ENCODE measurements around the gene SEMA3A. TPM values are rescaled to one million over a fixed set of nuclear protein-coding genes. Genes with fewer than 3 reads are reported as not detected.

SEMA3A gene
- total RNA-seq, 2 donors from 2014 or later: 0.68 to 1.1 TPM

DNA sequence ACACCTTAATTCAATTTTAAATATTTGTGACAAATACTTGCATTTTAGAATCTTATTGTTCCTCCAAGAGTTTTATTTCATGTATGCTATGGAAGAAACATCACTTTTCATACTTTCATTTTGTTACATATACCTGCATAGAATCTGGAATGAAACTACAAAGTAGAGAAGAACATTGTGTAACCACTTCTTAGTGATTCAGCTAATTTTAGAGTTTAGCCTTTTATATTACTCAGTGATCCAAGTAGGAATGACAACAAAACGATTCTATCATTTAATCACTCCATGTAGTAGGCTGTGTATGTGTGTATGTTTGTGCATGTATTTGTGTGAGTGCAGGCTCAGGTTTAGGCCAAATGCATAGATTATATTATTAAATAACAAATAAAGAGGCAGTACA, 14.4 kb upstream of the SEMA3A start:
- H3K27ac ChIP-seq: no peak overlapping the region
- no peaks in the 10 kb centered on the region for H3K36me3 ChIP-seq
- H3K4me1 ChIP-seq (ENCODE audit: control insufficient read depth in 1 of 2, low read depth in 2 of 2): no peaks in the 10 kb centered on the region
- ATAC-seq (ENCODE audit: insufficient number of reproducible peaks, low FRiP score, low read depth) (no peak), DNase-seq (ENCODE audit: low spot score) (no peak)
- TF ChIP-seq, protein P1, sequence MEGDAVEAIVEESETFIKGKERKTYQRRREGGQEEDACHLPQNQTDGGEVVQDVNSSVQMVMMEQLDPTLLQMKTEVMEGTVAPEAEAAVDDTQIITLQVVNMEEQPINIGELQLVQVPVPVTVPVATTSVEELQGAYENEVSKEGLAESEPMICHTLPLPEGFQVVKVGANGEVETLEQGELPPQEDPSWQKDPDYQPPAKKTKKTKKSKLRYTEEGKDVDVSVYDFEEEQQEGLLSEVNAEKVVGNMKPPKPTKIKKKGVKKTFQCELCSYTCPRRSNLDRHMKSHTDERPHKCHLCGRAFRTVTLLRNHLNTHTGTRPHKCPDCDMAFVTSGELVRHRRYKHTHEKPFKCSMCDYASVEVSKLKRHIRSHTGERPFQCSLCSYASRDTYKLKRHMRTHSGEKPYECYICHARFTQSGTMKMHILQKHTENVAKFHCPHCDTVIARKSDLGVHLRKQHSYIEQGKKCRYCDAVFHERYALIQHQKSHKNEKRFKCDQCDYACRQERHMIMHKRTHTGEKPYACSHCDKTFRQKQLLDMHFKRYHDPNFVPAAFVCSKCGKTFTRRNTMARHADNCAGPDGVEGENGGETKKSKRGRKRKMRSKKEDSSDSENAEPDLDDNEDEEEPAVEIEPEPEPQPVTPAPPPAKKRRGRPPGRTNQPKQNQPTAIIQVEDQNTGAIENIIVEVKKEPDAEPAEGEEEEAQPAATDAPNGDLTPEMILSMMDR (IDR thresholded peaks at IDR 0.05): no peak
- no peaks in the 10 kb centered on the region for H3K27me3 ChIP-seq (replicated peaks; ENCODE audit: insufficient read depth)
- H3K9me3 ChIP-seq: no peaks in the 10 kb centered on the region
- no peak overlapping the region for H3K4me3 ChIP-seq

DNA sequence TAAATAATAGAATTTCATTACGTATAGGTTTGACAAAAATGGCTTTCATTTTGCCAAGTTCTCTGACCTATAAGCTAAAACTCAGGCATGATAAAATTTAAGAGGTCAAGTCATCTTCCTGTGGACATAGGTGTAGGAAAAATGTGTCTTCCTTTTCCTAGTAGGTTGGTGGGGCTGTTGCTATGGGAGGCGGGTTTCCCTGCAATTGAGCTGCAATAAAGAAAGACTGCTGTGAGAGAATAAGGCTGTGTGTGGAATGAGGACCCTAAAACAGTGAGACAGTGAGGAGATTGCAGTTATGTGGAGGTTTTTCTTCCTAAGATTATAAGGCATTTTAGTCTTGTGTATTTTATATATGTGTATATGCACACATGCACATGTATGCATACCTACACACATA, 13.0 kb upstream of the SEMA3A start:
- Histone ChIP-seq H3K36me3 (no peaks in the 10 kb centered on the region), H3K9me3 (no peaks in the 10 kb centered on the region), H3K4me3 (no peak overlapping the region), H3K27ac (no peak overlapping the region), H3K27me3 (replicated peaks; ENCODE audit: insufficient read depth) (no peaks in the 10 kb centered on the region), H3K4me1 (ENCODE audit: control insufficient read depth in 1 of 2, low read depth in 2 of 2) (no peaks in the 10 kb centered on the region)
- ATAC-seq (ENCODE audit: insufficient number of reproducible peaks, low FRiP score, low read depth): no peak
- TF ChIP-seq, protein P1 (IDR thresholded peaks at IDR 0.05): no peak
- DNase-seq (ENCODE audit: low spot score): no peak

DNA sequence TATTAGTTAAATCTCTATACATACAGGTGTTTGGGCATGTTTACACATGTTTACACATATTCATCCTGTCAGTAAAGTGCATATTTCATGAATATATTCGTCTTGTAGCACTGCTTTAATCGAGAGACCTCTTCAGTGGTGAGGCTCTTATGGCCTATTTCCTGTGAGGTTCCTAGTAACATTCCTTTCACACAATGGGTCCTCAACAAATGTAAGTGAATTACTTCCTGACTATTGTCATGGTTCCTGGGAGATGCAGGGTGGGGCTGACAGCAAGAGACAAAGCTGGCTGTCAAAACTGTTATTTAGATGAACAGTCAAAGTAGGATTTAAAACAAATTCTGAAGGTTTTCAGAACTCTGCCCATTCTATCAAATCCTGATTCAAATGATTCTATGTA, 12.4 kb upstream of the SEMA3A start:
- no peak for ATAC-seq (ENCODE audit: insufficient number of reproducible peaks, low FRiP score, low read depth)
- TF ChIP-seq, protein P1 (IDR thresholded peaks at IDR 0.05): no peak
- no peak for DNase-seq (ENCODE audit: low spot score)

DNA sequence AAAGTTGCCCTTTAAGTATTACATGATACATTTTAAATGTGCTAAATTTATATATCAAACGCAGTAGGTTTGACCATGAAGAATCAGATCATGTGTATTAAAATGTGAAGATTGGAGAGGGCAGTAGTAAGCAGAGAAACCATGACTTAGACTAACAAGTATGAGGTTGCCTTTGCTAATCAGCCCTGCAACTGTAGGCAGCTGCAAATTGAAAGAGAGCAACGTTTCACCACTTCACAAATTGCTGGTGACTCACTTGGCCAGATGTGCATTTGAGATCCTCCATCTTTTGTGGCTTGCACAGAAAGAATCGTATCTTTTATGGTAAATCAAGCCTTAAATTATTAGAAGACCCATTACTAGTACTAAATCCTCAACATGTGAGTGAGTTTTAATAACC, 10.1 kb upstream of the SEMA3A start:
- no peak overlapping the region for H3K4me3 ChIP-seq
- H3K4me1 ChIP-seq (ENCODE audit: control insufficient read depth in 1 of 2, low read depth in 2 of 2): no peaks in the 10 kb centered on the region
- no peaks in the 10 kb centered on the region for H3K36me3 ChIP-seq
- H3K9me3 ChIP-seq: no peaks in the 10 kb centered on the region
- no peak overlapping the region for H3K27ac ChIP-seq
- TF ChIP-seq, protein P1 (IDR thresholded peaks at IDR 0.05): no peak
- ATAC-seq (ENCODE audit: insufficient number of reproducible peaks, low FRiP score, low read depth) (no peak), DNase-seq (ENCODE audit: low spot score) (no peak)
- H3K27me3 ChIP-seq (replicated peaks; ENCODE audit: insufficient read depth): no peaks in the 10 kb centered on the region

More for the DNA sequence above, 12.4 kb upstream of the SEMA3A start:
- H3K27ac ChIP-seq: no peak overlapping the region
- H3K36me3 ChIP-seq: no peaks in the 10 kb centered on the region
- no peak overlapping the region for H3K4me3 ChIP-seq
- no peaks in the 10 kb centered on the region for H3K27me3 ChIP-seq (replicated peaks; ENCODE audit: insufficient read depth)
- H3K9me3 ChIP-seq: no peaks in the 10 kb centered on the region
- no peaks in the 10 kb centered on the region for H3K4me1 ChIP-seq (ENCODE audit: control insufficient read depth in 1 of 2, low read depth in 2 of 2)

DNA sequence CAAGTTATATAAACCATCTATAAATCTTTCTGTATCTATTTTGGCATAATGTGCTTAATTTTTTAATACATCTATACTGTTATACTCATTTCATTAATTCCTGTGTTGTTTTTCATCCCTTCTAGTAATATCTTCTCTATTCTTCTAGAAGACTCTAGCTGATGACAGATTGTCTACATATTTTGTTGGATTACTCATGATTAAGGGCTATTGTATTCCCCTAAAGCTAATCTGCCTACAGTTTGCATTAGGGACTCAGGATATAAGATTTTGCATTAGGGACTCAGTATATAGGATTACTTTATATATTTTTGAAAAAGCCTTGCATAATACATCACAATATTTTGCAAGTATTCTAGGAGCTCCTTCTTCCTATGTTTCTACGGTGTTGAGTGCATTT, 8.3 kb upstream of the SEMA3A start:
- Histone ChIP-seq H3K9me3 (no peaks in the 10 kb centered on the region), H3K36me3 (no peaks in the 10 kb centered on the region), H3K27me3 (replicated peaks; ENCODE audit: insufficient read depth) (no peaks in the 10 kb centered on the region), H3K4me1 (ENCODE audit: control insufficient read depth in 1 of 2, low read depth in 2 of 2) (no peaks in the 10 kb centered on the region), H3K4me3 (no peak overlapping the region), H3K27ac (no peak overlapping the region)
- DNase-seq (ENCODE audit: low spot score) (no peak), ATAC-seq (ENCODE audit: insufficient number of reproducible peaks, low FRiP score, low read depth) (no peak)
- TF ChIP-seq, protein P1 (IDR thresholded peaks at IDR 0.05): no peak
